Fibroblast of lung (primary cell): ENCODE results near the gene IFNW1.

Experiments
- EZH2 ChIP-seq: IDR thresholded peaks from 2 replicates; pipeline ENCODE4 v1.5.1; 2012; ENCODE audit warnings: low read length, control low read depth, mild to moderate bottlenecking; ENCODE audit errors: missing control alignments
- TF ChIP-seq, protein P1 (sequence below), 2 donors: IDR thresholded peaks in 1 of 2; conservative IDR thresholded peaks in 1 of 2; 1 replicate in 1 of 2; 2 replicates in 1 of 2; pipeline ENCODE4 v1.5.1; 2011 to 2012; ENCODE audit warnings: low read length in 2 of 2, control low read depth in 1 of 2, inconsistent platforms in 1 of 2, low read depth in 1 of 2, mild to moderate bottlenecking in 1 of 2

- TF ChIP-seq, protein P1, sequence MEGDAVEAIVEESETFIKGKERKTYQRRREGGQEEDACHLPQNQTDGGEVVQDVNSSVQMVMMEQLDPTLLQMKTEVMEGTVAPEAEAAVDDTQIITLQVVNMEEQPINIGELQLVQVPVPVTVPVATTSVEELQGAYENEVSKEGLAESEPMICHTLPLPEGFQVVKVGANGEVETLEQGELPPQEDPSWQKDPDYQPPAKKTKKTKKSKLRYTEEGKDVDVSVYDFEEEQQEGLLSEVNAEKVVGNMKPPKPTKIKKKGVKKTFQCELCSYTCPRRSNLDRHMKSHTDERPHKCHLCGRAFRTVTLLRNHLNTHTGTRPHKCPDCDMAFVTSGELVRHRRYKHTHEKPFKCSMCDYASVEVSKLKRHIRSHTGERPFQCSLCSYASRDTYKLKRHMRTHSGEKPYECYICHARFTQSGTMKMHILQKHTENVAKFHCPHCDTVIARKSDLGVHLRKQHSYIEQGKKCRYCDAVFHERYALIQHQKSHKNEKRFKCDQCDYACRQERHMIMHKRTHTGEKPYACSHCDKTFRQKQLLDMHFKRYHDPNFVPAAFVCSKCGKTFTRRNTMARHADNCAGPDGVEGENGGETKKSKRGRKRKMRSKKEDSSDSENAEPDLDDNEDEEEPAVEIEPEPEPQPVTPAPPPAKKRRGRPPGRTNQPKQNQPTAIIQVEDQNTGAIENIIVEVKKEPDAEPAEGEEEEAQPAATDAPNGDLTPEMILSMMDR (conservative IDR thresholded peaks at IDR 0.05 in 1 of 2, IDR thresholded peaks at IDR 0.05 in 1 of 2; ENCODE audit: low read depth in 1 of 2, low read length in 2 of 2), result no peak
- no peak for TF ChIP-seq EZH2
These were observed 39.3 kb downstream of the IFNW1 start for GRCh38 chr9:21102305-21102704.
